Posterior vena cava (tissue), 2 donors: Measurements from ENCODE around the gene SCGB1A1. TPM values are rescaled to one million over a fixed set of nuclear protein-coding genes. Genes with fewer than 3 reads are reported as not detected.
"Not testable (repeated sequence)": the region's sequence is repeated elsewhere in the genome, so short reads cannot be mapped to it uniquely, and the experiment has no call there.

Experiments
- DNase-seq: peaks from one replicate; pipeline ENCODE4 v3.0.0-alpha.2; 2020; ENCODE audit warnings: low spot score
- intact Hi-C, 2 donors: fragments of 100-400 bp; cut with DNase I; formaldehyde crosslinking; loops; one replicate each; pipeline versions ENCODE4 v1.14.1 to v1.14.2; 2022 to 2023
- long read RNA-seq, 2 donors: library from polyadenylated mRNA; unstranded; transcript quantifications; one replicate each; pipeline ENCODE4 v2.0.0, GENCODE V29; 2020 to 2021
- total RNA-seq, 2 donors: library from RNA; stranded (reverse); fragmentation: NEBNext Ultra II Directional; extraction: Animal tissue kit (Norgen Biotek cat#: 25700); gene quantifications; one replicate each; pipeline ENCODE4 v1.2.1, GENCODE V29; 2021
- donor health status: DM: yes; HTN: yes; CAD: no.
- donor health status: DM: yes; HTN: yes; CAD: no.

Gene SCGB1A1, protein sequence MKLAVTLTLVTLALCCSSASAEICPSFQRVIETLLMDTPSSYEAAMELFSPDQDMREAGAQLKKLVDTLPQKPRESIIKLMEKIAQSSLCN
- total RNA-seq, result not detected
- long read RNA-seq, donor 1, result 0 reads
- long read RNA-seq, donor 2, result 0 reads

DNA sequence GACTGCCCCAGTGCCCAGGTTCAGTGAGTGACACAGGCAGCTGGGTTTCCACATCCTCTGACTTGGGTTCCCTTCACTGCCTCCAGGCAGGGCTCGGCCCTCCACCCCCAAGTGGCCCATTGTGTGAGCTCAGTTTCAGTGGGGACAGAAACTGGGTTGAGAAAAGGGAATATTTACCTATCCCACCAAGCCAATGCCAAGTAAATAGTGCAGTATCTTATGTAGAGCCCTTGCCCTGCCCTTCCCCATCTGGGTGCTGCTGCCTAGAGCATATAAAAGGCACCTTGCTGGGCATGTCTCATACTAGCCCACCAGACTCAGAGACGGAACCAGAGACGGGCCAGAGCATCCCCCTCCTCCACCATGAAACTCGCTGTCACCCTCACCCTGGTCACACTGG, at the start of gene SCGB1A1:
Gene SCGB1A1, plus strand, starts transcription at position 301 of the 400 bp plus-strand sequence. Its CDS starts 63 bp downstream, at position 364.
- intact Hi-C loops, result no loop called here
- DNase-seq, result no peak

GRCh38 chr11:62370743-62371440, 47.9 kb upstream of the SCGB1A1 start:
- no peak for DNase-seq
- intact Hi-C loops, result no loop called here

GRCh38 chr11:62372871-62373270, 46.0 kb upstream of the SCGB1A1 start:
- intact Hi-C loops, result no loop called here
- DNase-seq, result no peak

- DNase-seq, result no peak
- intact Hi-C loops, result no loop called here
Measured at GRCh38 chr11:62373464-62374119, 45.2 kb upstream of the SCGB1A1 start.

- intact Hi-C loops, result no loop called here
- DNase-seq, result no peak
Measured at GRCh38 chr11:62374801-62375200, 44.0 kb upstream of the SCGB1A1 start.

GRCh38 chr11:62378459-62379063, 40.3 kb upstream of the SCGB1A1 start:
- DNase-seq, intact Hi-C loops: not testable (repeated sequence)

- intact Hi-C loops, DNase-seq: not testable (repeated sequence)
Measured at GRCh38 chr11:62379586-62379985, 39.2 kb upstream of the SCGB1A1 start.

DNA sequence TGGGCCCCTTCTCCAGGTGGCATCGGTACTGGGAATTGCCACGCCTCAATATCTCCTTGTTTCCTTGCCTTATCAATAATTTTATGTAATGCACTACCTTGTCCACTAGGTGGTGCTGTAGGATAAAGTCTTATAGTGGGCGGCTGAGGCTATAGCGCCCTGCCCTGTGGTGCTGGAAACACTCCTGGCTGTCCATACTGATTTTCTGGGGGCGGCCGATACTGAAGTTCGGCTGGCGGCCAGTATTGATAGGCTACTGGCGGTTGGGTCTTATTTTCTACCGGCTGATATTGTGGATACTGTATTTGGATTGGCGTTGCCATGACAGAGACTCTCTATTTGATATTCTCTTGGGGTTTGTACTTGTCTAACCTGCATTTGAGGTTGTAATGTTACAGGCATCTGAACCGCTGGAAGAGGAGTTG, 38.0 kb upstream of the SCGB1A1 start:
- intact Hi-C loops, result not testable (repeated sequence)
- DNase-seq, result peak; percentile 74

DNA sequence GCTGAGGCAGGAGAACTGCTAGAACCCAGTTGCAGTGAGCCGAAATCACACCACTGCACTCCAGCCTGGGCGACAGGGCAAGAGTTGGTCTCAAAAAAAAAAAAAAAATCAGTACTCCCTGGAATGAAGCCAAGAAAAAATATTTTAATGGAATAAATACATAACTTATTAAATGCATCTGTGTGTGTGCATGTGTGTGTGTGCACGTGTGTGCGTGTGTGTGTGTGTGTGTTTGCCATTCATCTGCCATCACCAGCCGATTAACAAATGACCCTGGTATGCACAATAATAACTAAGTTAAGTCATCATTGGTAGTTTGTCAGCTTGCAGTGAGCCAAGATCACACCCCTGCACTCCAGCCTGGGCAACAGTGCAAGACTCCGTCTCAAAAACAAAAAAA, 35.0 kb upstream of the SCGB1A1 start:
- intact Hi-C loops, result no loop called here

GRCh38 chr11:62386083-62386482, 32.8 kb upstream of the SCGB1A1 start:
- intact Hi-C loops, DNase-seq: not testable (repeated sequence)

More for the DNA sequence above, 35.0 kb upstream of the SCGB1A1 start:
- DNase-seq, result peak; percentile 13

- peak; percentile 29 for DNase-seq
- intact Hi-C loops, result no loop called here
Measured at GRCh38 chr11:62387381-62387780, 31.5 kb upstream of the SCGB1A1 start.

DNA sequence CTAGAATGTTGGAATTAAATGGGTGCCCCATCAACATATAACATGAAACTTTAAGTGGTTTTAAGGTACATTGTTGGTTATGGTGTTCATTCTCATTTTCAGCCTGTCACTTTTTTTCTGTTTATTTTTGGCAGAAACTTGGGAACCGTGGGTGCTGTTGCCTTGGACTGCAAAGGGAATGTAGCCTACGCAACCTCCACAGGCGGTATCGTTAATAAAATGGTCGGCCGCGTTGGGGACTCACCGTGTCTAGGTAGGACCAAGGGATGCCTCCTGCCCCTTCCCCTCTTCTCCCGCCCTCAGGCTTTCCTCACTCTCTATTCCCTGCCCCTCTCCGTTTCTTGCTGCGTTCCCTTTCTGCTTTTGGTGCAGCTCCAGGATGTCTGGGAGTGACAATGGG, 29.8 kb upstream of the SCGB1A1 start:
- intact Hi-C loops, result no loop called here
- DNase-seq, result peak; percentile 14

GRCh38 chr11:62390237-62390636, 28.6 kb upstream of the SCGB1A1 start:
- intact Hi-C loops, result loop anchor here in 1 of 2 donors (10.0 kb wide), 1 partner anchor 305 kb away; no protein-coding TSS in a partner anchor
- peak; percentile 12 for DNase-seq

- DNase-seq, result no peak
- intact Hi-C loops, result loop anchor here in 1 of 2 donors (10.0 kb wide), 1 partner anchor 304 kb away; no protein-coding TSS in a partner anchor
Measured at GRCh38 chr11:62390722-62391121, 28.1 kb upstream of the SCGB1A1 start.

DNA sequence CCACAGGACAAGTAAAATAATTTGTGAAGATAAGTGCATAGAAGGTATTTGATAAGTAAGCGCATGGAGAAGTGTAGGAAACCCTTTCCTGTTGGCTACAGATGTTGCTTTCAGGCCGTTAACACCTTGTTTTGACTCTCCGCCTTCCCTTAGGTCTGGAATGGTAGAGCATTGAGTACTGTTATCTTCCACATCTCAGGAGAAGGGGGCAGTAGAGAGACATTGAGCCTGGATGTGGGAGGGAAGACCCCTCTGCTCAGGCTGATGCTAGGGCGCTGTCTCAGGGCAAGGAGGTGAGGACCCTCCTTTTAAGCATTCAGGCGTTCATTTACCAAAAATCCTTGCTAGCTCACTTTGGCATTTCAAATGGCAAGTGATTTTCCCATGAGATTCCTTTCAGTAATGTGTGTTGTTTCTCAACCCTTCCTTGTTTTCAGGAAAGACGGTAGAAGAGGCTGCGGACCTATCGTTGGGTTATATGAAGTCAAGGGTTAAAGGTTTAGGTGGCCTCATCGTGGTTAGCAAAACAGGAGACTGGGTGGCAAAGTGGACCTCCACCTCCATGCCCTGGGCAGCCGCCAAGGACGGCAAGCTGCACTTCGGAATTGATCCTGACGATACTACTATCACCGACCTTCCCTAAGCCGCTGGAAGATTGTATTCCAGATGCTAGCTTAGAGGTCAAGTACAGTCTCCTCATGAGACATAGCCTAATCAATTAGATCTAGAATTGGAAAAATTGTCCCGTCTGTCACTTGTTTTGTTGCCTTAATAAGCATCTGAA, 27.0 kb upstream of the SCGB1A1 start:
- DNase-seq, result peak; percentile 15

GRCh38 chr11:62392506-62392905, 26.3 kb upstream of the SCGB1A1 start:
- intact Hi-C loops, result loop anchor here in 1 of 2 donors (10.0 kb wide), 1 partner anchor 302 kb away; no protein-coding TSS in a partner anchor
- DNase-seq, result peak; percentile 36

More for the DNA sequence above, 27.0 kb upstream of the SCGB1A1 start:
- intact Hi-C loops, result loop anchor here in 1 of 2 donors (10.0 kb wide), 1 partner anchor 303 kb away; no protein-coding TSS in a partner anchor

- intact Hi-C loops, result loop anchor here in 1 of 2 donors (10.0 kb wide), 1 partner anchor 302 kb away; no protein-coding TSS in a partner anchor
- peak; percentile 42 for DNase-seq
Measured at GRCh38 chr11:62393061-62393611, 25.7 kb upstream of the SCGB1A1 start.

GRCh38 chr11:62393735-62394134, 25.1 kb upstream of the SCGB1A1 start:
- peak; percentile 11 for DNase-seq
- intact Hi-C loops, result loop anchor here in 1 of 2 donors (10.0 kb wide), 1 partner anchor 301 kb away; no protein-coding TSS in a partner anchor
